Measurements from ENCODE around the gene HOTAIR.
A peak's percentile ranks its signal among the peaks of the same experiment; 100 is the strongest.

Gene HOTAIR

DNA sequence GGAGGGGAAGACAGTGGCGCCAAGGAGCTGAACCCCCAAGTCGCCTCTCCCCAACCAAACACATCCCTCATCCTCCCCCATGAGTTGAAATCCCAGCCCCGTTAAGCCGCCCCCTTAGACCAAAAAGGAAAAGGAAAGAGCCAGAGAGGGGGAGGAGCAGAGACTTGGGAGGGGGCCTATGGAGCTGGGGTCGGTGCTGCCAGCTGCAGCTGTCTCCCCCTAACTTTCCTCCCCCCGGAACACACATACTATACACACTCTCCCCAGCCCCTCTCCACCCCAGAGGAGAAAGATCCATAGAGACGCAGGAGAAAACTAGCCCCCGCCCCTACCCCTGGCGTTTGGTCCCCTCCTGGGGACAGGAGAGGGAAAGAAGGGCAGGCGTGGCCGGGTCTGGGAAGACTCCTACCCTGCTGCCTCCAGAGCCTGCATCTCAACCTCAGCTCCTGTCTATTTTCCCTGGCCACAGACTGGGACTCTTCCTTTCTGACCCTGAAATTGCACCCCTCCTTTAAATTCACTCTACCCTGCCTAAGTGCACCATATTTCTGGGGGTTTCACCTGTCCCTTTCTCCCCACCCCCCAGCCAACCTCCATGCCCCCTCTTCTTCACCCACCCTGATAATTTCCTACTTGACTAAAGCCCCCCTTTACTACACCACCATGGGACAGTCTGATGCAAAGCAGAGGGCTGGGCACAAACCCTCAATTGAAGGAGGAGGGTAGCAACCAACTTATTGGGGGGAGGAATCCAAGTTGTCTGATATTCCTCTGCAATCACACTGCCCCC is 23.6 kb upstream of the HOTAIR start:
- peak; percentile 60 for DNase-seq

DNA sequence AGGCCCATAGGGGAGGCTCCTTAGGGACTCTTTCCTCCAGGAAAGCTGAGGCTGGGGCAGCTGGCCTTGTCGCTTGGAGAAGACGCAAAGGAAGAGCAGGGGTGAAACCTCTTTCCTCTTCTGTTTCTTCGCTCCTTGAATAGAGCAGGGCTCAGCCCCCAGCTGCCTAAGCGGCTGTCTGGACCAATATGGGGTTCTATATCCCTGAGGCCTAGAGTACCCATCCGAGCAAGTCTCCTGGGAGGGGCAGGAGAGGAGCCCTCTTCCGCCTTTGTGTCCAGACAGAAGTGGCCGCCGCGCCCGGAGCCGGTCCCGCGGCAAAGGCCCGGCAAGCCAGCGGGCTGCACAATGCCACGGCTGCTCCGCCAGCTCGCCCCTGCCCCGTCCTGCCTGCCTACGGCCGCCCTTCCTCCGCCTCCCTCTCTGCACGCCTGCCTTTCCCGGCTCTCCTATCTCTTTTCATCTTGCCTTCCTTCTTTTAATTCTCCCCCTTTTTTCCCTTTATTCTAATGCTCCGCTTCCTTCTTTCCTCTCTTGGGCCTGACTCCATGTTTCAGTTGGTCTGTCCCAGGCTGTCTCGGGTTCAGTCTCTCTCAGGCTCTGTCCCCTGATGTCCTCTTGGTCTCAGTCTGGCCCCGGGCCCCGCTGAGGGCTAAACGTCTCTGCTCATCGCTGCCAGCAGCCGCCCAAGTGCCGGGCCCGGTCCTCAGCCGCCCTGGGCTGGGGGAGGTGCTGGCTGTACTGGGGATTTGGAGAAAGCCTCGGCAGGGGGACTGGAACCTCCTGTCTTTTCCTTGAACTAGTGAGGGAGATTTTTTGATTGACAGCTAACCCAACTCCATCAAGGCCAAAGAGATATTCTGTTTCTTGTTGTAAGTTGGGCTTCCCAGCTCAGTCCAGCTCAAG is 22.7 kb upstream of the HOTAIR start:
- no peak for DNase-seq

DNA sequence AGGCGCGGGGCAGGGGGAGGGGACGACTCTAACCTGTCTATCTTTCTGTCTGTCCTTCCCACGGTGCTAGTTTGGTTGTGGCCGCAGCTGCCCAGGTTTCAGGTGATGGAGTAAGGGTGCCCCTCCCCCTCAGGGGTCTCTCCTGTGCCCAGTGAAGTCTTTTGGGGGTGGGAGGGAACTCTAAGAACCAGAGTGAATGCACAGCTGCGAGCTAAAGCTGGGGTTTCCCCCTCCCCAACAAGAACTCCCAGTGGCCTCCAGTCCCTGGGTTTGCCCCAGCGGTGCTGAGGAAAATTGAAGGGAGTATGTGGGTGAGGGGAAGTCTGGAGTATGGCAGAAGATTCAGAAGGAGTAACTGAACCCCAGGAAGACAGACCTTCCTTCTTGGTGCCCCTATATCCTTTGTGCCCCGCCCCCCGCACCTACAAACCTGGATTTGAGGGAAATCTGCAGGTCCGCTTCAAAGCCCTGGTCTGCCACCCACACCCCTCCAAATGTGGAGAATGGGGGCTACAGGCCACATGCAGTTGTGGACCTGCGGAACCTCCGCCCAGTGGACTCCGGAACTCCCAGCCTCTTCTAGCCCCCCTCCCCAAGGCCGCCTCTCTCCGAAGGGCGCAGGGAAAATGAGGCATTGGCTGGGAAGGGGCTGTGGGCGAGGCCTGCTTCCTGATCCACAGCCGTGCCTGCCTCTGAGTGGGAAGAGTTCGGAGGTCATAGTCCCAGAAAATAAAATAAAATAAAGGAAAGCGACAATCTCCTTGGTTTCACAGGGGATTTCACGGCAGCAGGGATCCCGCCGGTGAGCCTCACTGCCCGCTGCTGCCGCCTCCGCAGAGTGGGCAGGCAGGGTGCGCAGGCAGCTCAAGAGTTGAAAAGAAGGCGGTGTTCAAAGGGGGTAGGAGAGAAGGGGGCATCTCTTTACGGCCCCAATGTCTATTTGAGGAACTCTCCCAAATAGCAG is 21.8 kb upstream of the HOTAIR start:
- DNase-seq = no peak

DNA sequence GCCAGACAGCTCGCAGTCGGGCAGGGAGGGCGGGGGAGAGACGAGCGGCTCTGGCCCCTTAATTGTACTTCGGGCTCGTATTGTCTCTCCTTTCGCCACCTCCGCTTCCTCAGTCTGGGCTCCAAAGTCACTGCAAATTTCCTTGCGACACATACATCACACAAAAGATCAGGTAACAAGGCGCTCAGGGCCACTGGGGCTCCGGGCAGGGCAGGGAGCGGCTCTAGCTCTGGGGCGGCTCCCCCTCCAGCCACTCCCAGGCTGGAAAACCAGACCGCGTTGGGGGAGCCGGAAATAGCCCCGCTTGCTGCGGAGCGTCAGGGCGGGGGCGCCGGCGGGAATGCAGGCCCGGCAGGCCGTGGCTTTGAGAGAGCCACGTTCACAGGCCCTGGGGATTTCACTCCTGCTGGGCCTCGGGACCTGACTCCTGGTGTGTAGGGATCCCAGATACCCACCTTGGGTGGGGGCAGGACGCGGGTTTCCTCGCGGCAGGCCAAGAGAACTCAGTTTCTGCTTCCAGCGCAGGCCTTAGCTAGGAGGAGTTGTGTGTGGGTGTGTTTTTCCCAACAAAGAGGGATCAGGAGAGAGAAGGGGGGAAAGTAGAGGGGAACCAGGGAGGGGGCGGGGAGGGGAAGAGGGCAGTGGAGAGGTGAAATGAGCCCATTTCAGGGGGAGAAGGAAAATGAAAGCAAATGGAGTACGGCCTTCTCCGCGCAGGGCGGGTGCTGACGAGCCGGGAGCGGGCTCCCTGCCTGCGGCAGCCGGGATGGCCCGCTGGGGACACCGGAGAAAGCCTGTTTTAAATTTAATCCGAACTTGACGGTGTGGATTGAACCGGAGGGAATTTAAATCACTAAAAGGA is 20.9 kb upstream of the HOTAIR start:
- peak; percentile 89 for DNase-seq

DNA sequence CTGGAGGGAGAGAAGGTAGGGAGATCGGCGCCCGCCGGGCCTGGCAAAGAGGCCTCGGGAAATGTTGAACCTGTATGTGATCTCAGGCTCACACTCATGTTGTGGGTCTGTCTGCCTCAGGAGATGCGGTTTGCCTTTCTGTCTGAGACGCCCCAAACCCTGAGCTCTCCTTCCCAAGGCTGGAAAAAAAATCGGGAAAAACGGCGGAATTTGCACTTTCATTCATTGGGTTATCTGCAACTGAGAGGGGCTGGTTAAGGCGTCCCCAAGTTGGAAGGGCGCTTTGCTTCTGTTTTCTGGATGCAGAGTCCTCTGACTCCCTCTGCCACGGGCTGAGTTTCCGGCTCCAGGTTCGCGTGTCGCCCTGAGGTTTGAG is 20.2 kb upstream of the HOTAIR start:
- no peak for DNase-seq

DNA sequence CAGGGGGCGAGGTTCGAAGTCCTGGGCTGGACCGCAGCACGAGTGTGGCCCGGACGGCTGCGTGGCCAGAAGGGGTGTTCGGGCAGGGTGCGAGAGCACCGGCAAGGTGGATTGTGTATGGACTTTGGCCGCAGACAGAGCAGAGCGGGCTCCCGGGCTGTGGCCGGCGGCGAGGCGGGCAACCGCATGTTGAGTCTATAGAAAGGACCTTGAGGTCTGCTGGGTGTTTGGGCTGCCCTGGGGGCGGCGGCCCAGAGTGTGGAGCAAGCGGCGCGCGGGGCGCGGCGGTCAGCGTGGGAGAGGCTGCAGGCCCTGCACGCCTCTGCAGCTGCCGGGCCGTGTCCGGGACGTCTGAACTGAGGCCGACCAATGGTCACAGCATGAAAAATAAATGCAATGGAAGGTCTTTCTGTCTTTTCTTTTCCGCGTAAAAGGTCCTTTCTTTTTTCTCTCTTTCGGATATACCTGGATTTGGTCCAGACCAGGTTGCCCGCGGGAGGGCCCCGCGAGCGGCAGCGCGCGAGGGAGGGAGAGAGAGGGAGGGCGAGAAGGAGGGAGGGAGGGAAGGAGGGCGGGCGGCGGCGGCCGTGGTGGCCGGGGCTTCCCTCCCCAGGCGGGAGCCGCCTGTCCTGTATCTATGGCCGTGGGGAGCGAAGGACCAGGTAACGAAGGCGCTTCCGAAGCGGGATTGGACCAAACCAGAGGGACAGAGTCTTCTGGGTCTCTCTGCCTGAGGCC is 19.7 kb upstream of the HOTAIR start:
- DNase-seq = no peak

DNA sequence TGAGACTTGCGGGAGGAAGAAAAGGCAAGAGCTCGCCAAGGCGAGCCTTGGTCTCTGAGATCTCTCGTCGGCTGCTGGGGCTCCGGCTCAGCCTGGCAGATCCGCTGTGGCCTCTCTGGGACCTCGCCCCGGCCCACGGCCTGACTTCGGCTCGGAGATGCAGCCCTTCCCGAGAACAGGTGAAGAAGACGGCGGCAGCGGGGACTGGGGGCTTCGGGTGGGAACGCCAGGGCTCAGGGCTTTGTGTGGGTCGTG is 19.2 kb upstream of the HOTAIR start:
- no peak for DNase-seq

DNA sequence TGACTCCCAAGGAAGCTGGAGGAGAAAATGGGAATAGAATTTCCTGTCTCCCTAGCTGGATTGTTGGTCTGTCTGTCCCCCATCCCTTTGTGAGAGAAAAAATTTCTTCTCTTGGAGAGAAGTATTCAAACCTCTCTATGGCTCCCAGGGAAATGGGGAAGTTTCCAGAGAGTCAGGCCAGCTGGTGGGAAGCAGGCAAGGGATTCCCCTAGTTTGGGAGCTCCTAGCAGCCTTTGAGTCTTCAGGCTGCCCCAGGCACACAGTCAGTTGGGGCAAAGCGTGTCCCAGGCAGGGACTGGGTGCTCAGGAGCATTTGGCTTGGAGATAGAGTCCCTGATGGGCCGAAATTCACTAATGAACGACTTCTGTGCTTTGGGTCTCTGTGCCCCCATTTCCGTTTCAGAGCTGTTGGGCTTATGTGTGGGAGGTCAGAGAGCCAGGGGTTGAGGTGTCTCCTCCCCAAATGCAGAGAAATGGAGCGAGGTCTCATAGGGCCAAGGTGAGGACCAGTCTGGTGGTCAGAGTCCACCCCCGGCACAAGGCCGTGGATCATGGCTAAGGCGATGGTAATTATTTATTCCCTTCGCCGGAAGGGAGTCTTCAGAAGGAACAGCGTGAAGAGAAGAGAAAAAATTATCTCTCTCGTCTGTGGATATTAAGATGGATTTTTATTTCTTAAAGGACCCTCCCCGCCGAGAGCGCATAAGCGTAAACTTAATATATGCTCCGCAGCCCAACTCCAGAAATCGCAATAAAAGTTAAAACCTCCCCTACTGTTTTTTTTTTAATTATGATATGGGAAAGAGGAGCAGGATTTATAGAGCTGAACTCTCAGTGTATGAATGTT is 18.6 kb upstream of the HOTAIR start:
- DNase-seq = no peak

DNA sequence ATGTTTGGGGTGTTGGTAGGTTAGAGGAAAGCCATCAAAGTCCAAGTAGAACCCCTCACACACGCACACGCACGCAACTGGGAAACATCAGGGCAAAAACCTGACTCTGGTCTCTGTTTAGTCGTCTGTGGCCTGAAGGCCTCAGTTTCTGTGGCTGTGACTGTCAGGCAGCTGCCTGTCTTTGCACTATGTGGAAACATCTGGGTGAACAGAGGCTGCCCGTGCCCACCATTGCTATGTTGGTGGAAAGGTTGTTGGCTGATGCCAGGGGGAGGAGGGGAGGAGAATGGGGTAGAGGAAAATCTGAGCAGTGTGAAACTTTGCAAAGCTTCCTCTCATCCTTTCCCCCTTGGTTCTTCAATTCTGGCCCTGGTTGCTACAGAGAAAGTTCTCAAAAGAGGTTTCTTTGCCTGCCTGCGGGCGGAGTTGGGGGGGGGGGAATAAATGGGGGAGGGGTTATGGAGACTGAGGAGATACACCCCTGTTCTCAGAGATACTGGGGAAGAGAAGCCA is 17.7 kb upstream of the HOTAIR start:
- DNase-seq = no peak

DNA sequence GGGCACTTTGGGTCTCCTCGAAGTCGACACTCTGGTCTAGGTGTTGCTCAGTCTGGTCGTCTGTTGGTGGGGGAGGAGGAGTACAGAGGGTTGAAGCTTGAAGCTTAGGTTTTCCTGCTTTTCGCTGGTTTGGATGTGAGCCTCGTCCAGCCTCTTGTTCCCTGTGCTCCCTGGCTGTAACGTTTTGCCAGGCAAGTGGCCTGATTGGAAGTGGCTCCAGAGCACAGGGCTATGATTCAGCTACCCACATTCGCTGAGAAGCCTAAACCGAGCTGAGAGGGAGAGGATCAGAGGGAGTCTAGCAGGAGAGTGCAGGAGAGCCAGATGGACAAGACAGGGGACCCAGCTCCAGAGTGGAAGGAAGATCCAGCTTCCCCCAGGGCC is 16.3 kb upstream of the HOTAIR start:
- DNase-seq = peak; percentile 80

DNA sequence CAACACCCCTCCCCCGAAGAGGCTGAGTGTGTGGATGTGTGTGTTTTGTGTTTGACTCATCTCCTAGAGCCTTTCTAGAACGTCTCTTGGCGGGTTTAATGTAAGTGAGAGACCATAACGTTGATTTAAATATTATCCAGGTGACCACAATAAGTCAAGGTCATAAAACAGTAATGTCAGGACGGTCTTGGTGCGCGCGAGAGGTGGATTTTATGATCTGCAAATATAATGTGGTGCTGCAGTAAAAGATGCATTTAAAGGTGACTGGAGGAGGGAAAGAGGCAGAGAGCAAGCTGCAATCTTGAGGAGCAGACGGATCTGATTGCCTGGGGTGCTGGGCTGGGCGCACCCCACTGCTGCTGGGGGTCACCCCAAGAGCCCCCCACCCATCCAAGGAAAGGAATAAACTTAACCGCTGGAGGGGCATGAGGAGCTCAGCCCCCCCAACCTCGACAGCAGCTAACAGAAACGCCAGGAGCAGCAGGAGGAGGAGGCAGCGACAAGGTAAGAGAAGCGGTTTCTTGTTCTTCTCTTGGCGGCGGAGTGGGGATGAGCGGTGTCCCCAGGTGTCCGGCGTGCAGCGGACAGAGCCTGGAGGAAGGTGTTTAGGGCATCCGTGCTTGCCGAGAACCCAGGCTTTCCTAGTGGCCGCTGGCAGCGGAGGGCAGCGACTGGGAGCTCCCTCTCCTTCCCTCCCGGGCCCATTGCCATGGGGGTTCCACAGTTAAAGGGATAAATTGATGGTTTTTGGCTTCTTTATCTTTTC is 15.7 kb upstream of the HOTAIR start:
- no peak for DNase-seq

DNA sequence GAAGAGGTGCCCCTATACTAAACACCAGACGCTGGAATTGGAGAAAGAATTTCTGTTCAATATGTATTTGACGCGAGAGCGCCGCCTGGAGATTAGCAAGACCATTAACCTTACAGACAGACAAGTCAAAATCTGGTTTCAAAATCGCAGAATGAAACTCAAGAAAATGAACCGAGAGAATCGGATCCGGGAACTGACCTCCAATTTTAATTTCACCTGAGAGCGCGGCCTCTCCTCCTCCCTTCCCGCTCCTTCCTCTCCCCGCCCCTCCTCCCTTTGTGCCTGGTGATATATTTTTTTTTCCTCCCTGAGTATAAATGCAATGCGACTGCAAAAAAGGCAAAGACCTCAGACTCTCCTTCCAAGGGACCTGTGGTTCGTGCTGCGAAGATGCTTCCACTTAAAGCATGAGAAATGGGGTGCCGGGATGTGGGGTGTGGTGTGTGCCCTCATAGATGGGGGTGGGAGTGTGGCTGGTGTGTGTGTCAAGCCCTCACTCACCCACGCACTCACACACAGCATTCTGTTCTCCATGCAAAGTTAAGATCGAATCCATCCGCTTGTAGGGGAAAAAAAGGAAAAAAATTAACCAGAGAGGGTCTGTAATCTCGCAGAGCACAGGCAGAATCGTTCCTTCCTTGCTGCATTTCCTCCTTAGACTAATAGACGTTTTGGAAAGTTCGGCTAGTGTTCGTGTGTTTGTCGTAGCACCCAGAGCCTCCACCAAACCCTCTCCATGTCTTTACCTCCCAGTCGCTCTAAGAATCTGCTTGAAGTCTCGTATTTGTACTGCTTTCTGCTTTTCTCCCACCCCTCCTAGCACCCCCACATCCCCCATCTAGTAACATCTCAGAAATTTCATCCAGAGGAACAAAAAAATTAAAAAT is 14.7 kb upstream of the HOTAIR start:
- DNase-seq = peak; percentile 79

DNA sequence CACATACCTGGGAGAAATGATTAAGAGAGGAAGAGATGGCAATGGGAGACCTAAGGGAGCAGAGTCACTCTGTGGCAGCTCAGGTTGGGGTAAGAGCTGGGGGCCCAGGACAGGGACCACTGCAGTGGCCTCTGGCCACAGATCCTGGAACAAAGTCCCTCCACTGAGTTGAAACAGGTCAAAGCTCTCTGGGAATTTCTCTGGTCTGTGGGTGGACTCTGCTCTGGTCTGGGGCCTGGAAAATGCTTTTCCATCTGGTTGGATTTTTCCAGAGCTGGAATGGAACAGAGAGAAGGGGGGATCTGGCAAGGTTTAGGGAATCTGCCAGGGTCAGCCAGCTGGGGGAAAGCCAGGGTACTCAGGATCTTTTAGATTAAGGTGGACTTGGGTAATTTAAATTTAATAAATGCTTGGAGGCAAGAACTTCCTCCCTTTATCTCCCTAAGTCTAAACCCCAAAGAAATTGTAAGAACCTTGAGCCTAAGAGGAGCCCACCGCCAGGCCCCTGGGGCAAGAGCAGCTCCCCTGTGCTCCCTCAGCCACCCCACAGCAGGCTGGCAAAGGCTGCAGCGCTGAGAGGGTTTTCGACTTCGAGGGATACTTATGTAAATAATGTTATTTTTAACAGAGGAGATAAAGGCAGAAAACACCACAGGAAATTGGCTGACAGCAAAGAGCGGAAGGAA is 13.9 kb upstream of the HOTAIR start:
- DNase-seq = no peak

DNA sequence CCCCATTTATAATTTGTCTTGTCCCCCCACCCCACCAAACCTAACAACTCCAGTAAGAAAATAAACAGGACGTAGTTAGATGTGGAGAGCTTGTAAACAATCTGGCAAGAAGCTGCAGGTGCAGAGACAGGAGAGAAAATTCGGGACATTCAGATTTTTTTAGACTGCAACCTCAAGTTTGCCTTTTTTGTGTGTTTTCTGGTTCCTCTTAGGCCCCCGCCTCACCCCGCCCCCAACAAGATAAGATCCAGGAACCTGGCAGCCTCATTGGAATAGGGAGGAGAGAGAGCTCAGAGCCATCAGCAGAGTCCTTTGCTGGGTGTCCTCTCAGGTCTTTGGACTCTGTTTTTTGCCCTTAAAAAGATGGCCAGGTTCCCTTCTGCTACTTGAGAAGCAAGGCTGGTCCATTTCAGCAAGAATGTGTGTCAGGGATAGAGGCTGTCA is 13.1 kb upstream of the HOTAIR start:
- DNase-seq = no peak

DNA sequence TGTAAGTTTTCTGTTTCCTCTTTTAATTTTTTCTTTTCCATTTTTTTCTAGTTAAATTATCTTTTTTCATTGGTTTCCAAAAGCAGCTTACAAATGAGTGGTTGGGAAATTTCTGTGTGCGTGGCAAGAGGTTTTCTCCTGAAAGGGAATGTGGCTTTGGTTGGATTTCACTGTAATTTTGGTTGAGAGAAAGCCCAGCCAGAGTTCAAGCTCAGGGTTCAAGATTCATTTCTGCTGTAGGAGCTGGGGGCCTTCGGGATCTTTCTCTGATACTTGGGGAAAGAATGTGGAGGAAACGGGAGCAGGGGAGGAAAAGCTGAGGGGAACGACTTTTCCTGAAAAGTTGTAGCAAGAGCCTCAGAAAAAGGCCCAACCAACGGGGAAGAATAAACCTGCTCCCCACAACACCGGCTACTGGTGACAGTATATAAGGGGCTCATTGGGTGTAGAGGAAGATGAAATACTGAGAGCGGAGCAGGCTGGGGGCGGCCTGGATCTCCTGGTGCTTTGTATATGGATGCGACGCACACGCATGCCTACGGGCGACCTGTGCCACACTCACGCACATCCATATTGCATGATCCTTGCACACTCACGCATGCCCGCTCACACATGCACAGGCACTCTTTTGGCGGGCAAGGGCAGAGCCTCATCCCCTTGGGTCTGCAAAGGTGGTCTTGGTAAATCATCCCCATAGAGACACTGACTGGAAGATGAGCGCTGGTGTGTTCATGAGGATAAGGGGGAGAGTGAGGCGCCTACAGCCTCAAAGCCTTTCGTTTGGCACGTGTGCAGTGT is 12.1 kb upstream of the HOTAIR start:
- no peak for DNase-seq

DNA sequence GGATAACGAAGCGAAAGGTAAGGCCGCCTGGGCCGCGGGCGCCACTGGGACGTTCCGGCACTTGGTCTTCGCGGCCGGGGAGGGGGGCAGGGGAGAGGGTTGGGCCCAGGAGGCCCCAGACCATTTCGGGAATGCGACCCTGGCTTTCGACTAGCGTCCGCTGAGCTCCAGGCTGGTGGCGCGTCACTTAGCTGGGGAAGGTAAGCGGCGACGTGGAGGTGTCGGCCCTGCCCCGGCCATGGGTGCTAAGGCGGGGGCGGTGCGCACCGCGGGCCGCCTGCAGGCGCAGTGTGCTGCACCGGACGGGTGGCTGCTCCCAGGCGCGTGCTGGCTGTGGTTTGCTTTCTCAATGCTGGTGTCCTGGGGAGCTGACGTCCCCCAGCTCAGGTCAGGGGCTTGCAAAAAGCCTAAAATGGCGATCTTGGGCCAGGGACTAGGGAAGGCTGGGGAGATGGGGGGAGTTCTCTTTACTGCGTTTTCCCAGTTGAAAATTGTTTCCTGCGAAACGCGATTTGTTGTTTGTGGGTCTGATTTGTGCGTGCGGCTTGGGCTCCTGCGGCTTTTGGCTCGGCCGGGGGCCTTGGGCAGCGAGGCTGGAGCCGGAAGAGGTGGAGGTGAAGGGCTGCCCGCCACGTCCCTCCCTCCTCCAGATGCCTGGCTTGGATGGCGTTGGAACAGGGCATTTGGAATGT is 11.4 kb upstream of the HOTAIR start:
- no peak for DNase-seq

DNA sequence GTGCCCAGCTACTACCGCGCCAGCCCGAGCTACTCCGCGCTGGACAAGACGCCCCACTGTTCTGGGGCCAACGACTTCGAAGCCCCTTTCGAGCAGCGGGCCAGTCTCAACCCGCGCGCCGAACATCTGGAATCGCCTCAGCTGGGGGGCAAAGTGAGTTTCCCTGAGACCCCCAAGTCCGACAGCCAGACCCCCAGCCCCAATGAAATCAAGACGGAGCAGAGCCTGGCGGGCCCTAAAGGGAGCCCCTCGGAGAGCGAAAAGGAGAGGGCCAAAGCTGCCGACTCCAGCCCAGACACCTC is 10.9 kb upstream of the HOTAIR start:
- DNase-seq = no peak

All from femur (tissue), 1 donor.